ENCODE measurements around the gene GOLGA8S. TPM values are rescaled to one million over a fixed set of nuclear protein-coding genes. Genes with fewer than 3 reads are reported as not detected.
"Not testable (repeated sequence)": the region's sequence is repeated elsewhere in the genome, so short reads cannot be mapped to it uniquely, and the experiment has no call there.

The GOLGA8S gene
- polyA plus RNA-seq, 3 donors: 0.17 TPM; not detected in 2

- H3K27ac Mint-ChIP-seq; H3K36me3 ChIP-seq (replicated peaks in 1 of 2; ENCODE audit: control insufficient read depth in 1 of 2, insufficient read depth in 2 of 2, low read length in 2 of 2); H2AFZ ChIP-seq (ENCODE audit: insufficient read depth, low read depth, low read length, poor library complexity, severe bottlenecking); H3K4me1 ChIP-seq (ENCODE audit: control insufficient read depth in 1 of 2, insufficient read depth in 2 of 2, low read length in 2 of 2); H3K4me2 ChIP-seq (replicated peaks; ENCODE audit: extremely low read depth, low read length, poor library complexity, severe bottlenecking); H3K27me3 Mint-ChIP-seq (ENCODE audit: low read depth in 3 of 3); H3K9ac ChIP-seq (ENCODE audit: insufficient read depth, low read length, poor library complexity, severe bottlenecking); H3K79me2 ChIP-seq (ENCODE audit: insufficient read depth, low read length); H4K20me1 ChIP-seq (ENCODE audit: insufficient read depth, low read length); H3K27ac ChIP-seq (ENCODE audit: low read depth in 1 of 2, low read length in 2 of 2); H3K4me3 ChIP-seq (replicated peaks in 1 of 3; ENCODE audit: low read depth in 2 of 3, low read length in 3 of 3); H3K9me3 Mint-ChIP-seq; DNase-seq; H3K9me3 ChIP-seq (replicated peaks in 1 of 2; ENCODE audit: control insufficient read depth in 1 of 2, insufficient read depth in 1 of 2, low read length in 2 of 2); intact Hi-C loops (cut with micrococcal nuclease); H3K4me3 Mint-ChIP-seq; H3K27me3 ChIP-seq (ENCODE audit: control insufficient read depth in 2 of 2, insufficient read depth in 2 of 2, low read length in 2 of 2); H3K4me1 Mint-ChIP-seq; H3K36me3 Mint-ChIP-seq: not testable (repeated sequence)
- no CpG with 5 or more reads among the region's 7 CpGs for WGBS (ENCODE audit: insufficient coverage)
Observed at GRCh38 chr15:23334096-23334495, 20.5 kb upstream of the GOLGA8S start, which contains the start of gene GOLGA6L26. GOLGA6L26 (minus strand) TSS chr15:23334196; CDS start chr15:23334135, 61 bp downstream.

GRCh38 chr15:23362622-23363021 is 8.1 kb downstream of the GOLGA8S start:
- H3K4me2 ChIP-seq (replicated peaks; ENCODE audit: extremely low read depth, low read length, poor library complexity, severe bottlenecking); DNase-seq; H3K27me3 Mint-ChIP-seq (ENCODE audit: low read depth in 3 of 3); intact Hi-C loops (cut with micrococcal nuclease); H3K36me3 ChIP-seq (replicated peaks in 1 of 2; ENCODE audit: control insufficient read depth in 1 of 2, insufficient read depth in 2 of 2, low read length in 2 of 2); H3K27ac ChIP-seq (ENCODE audit: low read depth in 1 of 2, low read length in 2 of 2); H3K4me1 Mint-ChIP-seq; H3K4me1 ChIP-seq (ENCODE audit: control insufficient read depth in 1 of 2, insufficient read depth in 2 of 2, low read length in 2 of 2); H3K36me3 Mint-ChIP-seq; H3K9me3 Mint-ChIP-seq; H3K9ac ChIP-seq (ENCODE audit: insufficient read depth, low read length, poor library complexity, severe bottlenecking); H3K79me2 ChIP-seq (ENCODE audit: insufficient read depth, low read length); H3K27me3 ChIP-seq (ENCODE audit: control insufficient read depth in 2 of 2, insufficient read depth in 2 of 2, low read length in 2 of 2); H3K4me3 ChIP-seq (replicated peaks in 1 of 3; ENCODE audit: low read depth in 2 of 3, low read length in 3 of 3); H2AFZ ChIP-seq (ENCODE audit: insufficient read depth, low read depth, low read length, poor library complexity, severe bottlenecking); H3K9me3 ChIP-seq (replicated peaks in 1 of 2; ENCODE audit: control insufficient read depth in 1 of 2, insufficient read depth in 1 of 2, low read length in 2 of 2); H3K27ac Mint-ChIP-seq; H4K20me1 ChIP-seq (ENCODE audit: insufficient read depth, low read length); H3K4me3 Mint-ChIP-seq: not testable (repeated sequence)
- no CpG with 5 or more reads among the region's 5 CpGs for WGBS (ENCODE audit: insufficient coverage)

- H3K4me3 Mint-ChIP-seq; H2AFZ ChIP-seq (ENCODE audit: insufficient read depth, low read depth, low read length, poor library complexity, severe bottlenecking); H3K4me1 ChIP-seq (ENCODE audit: control insufficient read depth in 1 of 2, insufficient read depth in 2 of 2, low read length in 2 of 2); H3K79me2 ChIP-seq (ENCODE audit: insufficient read depth, low read length); H3K4me1 Mint-ChIP-seq; H4K20me1 ChIP-seq (ENCODE audit: insufficient read depth, low read length); H3K9me3 Mint-ChIP-seq; H3K27ac ChIP-seq (ENCODE audit: low read depth in 1 of 2, low read length in 2 of 2); H3K27me3 ChIP-seq (ENCODE audit: control insufficient read depth in 2 of 2, insufficient read depth in 2 of 2, low read length in 2 of 2); H3K9me3 ChIP-seq (replicated peaks in 1 of 2; ENCODE audit: control insufficient read depth in 1 of 2, insufficient read depth in 1 of 2, low read length in 2 of 2); H3K27ac Mint-ChIP-seq; H3K4me3 ChIP-seq (replicated peaks in 1 of 3; ENCODE audit: low read depth in 2 of 3, low read length in 3 of 3); DNase-seq; H3K4me2 ChIP-seq (replicated peaks; ENCODE audit: extremely low read depth, low read length, poor library complexity, severe bottlenecking); H3K36me3 Mint-ChIP-seq; H3K9ac ChIP-seq (ENCODE audit: insufficient read depth, low read length, poor library complexity, severe bottlenecking); H3K27me3 Mint-ChIP-seq (ENCODE audit: low read depth in 3 of 3); H3K36me3 ChIP-seq (replicated peaks in 1 of 2; ENCODE audit: control insufficient read depth in 1 of 2, insufficient read depth in 2 of 2, low read length in 2 of 2); intact Hi-C loops (cut with micrococcal nuclease): not testable (repeated sequence)
- WGBS (ENCODE audit: insufficient coverage): no CpG with 5 or more reads among the region's 9 CpGs
Observed at GRCh38 chr15:23364261-23364660, 9.7 kb downstream of the GOLGA8S start.
